ENCODE measurements around the gene C11orf24.

DNA sequence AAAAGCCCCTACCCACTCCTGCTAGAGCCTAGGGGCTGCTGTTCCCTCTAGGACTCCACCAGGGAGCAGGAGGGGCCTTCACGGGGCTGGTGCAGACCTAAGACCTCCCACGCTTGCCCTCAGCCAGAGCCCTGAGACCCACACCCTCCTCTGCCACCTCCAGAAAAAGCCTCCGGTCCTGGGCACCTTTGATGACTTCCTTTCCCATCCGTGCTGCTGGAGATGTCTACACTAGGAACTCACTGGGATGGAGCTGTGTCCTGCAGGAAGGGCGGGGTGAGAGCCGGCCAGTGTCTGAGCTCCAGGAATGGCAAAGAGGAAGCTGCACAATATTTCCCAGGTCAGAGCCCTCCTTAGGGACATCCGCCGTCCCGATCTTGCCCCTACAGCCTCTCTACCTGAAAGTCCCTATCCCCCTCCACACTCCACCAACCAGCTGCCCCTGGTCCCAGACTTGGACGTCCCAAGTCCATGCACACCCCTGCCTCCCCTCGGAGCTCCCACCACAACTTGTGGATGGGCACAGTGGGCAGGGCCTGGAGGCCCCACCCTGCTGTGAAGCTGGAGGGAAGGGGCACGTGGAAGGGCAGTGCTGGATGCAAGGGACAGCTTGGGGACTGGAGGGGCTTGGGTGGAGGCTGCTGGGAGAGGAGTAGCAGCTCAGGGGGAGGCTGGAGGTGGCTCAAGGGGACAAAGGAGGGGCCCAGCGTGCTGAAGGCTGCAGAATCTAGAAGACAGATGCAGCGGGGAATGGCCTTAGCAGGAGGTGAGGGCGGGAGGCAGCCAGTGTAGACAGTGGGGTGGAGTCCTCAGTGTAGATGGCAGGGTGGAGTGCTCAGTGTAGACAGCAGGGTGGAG lies 27.1 kb upstream of the C11orf24 start:
- TF ChIP-seq EZH2 (IDR thresholded peaks at IDR 0.05; ENCODE audit: insufficient read depth, poor library complexity, severe bottlenecking): no peak
- no peak for TF ChIP-seq EZH2phosphoT487 (IDR thresholded peaks at IDR 0.05; ENCODE audit: insufficient read depth, low read depth)
